Measurements from ENCODE around the gene APC2. TPM values are rescaled to one million over a fixed set of nuclear protein-coding genes. Genes with fewer than 3 reads are reported as not detected.
"Not testable (repeated sequence)": the region's sequence is repeated elsewhere in the genome, so short reads cannot be mapped to it uniquely, and the experiment has no call there.

Gene APC2
- total RNA-seq, 2 experiments from 2014 or later = 0.09 to 0.14 TPM

- Mint-ChIP-seq H3K4me1 (peaks cover 8% of the 10 kb centered on the region), H3K27ac (no peak overlapping the region), H3K4me3 (no peak overlapping the region), H3K9me3 (ENCODE audit: low read depth) (no peaks in the 10 kb centered on the region), H3K27me3 (no peaks in the 10 kb centered on the region), H3K36me3 (ENCODE audit: low read depth) (peaks cover 7% of the 10 kb centered on the region)
- ChIA-PET CTCF (interaction anchor here (1.0 kb wide), 1 partner anchor 15 kb away, joined by 4 read pairs; the partner anchor contains the start of gene REEP6), POLR2A (no interaction called here)
- no peak for ATAC-seq
- DNase-seq = no peak
- intact Hi-C loops (cut with DNase I, micrococcal nuclease) = loop anchor here in 1 of 2 experiments (5.0 kb wide), 1 partner anchor 34 kb away; no protein-coding TSS in a partner anchor
These were observed 26.0 kb downstream of the APC2 start for GRCh38 chr19:1475751-1476437.

- H3K27ac Mint-ChIP-seq; ATAC-seq; CTCF ChIA-PET; POLR2A ChIA-PET; H3K4me1 Mint-ChIP-seq; H3K9me3 Mint-ChIP-seq (ENCODE audit: low read depth); DNase-seq; H3K27me3 Mint-ChIP-seq; H3K36me3 Mint-ChIP-seq (ENCODE audit: low read depth): not testable (repeated sequence)
- peak overlapping the region; percentile 96 for H3K4me3 Mint-ChIP-seq
- intact Hi-C loops (cut with DNase I, micrococcal nuclease) = loop anchor here in 1 of 2 experiments (5.0 kb wide), 1 partner anchor 35 kb away; no protein-coding TSS in a partner anchor
These were observed 27.1 kb downstream of the APC2 start for GRCh38 chr19:1477056-1477455.

DNA sequence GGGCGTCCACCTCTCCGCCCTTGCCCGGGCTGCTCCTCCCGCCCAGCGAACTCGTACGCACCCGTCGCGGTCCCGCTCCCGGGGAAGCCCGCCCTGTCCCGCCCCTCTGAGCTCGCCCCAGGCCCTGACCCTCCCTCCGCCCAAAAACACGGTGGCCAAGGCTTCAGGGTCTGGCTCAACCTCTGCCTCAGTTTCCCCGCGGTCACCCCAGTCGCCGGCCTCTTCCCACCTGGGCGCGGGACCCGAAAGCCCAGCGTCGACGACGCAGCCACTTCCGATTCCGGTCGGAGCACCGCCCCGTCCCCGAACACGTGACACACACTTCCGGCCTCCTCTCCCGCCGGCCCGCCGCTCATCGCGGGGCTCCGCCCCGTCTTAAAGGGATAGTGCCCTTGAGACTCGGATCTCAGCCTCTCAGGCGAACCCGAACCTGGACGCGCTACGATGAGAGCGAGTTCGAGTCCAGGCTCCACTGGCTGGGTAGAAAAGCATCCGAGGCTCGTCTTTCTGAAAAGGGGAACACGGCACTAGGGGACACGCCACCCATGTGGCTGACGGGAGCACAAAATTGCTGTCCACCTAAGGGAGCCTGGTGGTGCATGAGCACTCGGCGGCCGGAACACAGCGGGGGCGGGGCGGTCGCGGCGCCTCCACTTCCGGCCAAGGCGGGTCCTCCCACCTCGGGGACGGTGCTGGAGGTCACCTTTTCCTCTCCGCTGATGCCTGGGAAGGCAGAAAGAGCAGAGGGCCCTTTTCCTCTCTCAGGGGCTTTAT lies 29.2 kb downstream of the APC2 start, which contains the start of gene C19orf25:
Gene C19orf25 (minus strand): TSS at position 282 of the 774 bp plus-strand sequence. CDS start 312 bp downstream, outside the sequence.
- Mint-ChIP-seq H3K9me3 (ENCODE audit: low read depth) (no peaks in the 10 kb centered on the region), H3K36me3 (ENCODE audit: low read depth) (peaks cover 7% of the 10 kb centered on the region), H3K27ac (peak within 1 kb of the TSS; percentile 95), H3K4me3 (peak within 1 kb of the TSS; percentile 96), H3K4me1 (peaks cover 6% of the 10 kb centered on the region), H3K27me3 (no peaks in the 10 kb centered on the region)
- POLR2A ChIA-PET = no interaction called here
- peak; percentile 97 for DNase-seq
- CTCF ChIA-PET = interaction anchor here (0.6 kb wide), 1 partner anchor 823 kb away, joined by 3 read pairs; no protein-coding TSS in a partner anchor
- intact Hi-C loops (cut with DNase I, micrococcal nuclease) = loop anchor here (1.0 to 5.0 kb wide), 12 partner anchors 11 to 173 kb away; partner anchors contain the start of genes PCSK4 (in 2 of the 2), ADAMTSL5 (in 1 of the 2), DAZAP1 (in 1 of the 2) and MBD3 (in 1 of the 2)
- ATAC-seq = peak; percentile 98

- peaks cover 7% of the 10 kb centered on the region for H3K36me3 Mint-ChIP-seq (ENCODE audit: low read depth)
- ATAC-seq (no peak), DNase-seq (no peak)
- H3K27me3 Mint-ChIP-seq = no peaks in the 10 kb centered on the region
- POLR2A ChIA-PET = no interaction called here
- H3K4me3 Mint-ChIP-seq = no peak overlapping the region
- intact Hi-C loops (cut with DNase I, micrococcal nuclease) = no loop called here
- CTCF ChIA-PET = no interaction called here
- no peaks in the 10 kb centered on the region for H3K9me3 Mint-ChIP-seq (ENCODE audit: low read depth)
- no peak overlapping the region for H3K27ac Mint-ChIP-seq
- H3K4me1 Mint-ChIP-seq = peaks cover 6% of the 10 kb centered on the region
These were observed 31.4 kb downstream of the APC2 start for GRCh38 chr19:1481224-1481892.

- H3K9me3 Mint-ChIP-seq (ENCODE audit: low read depth) = no peaks in the 10 kb centered on the region
- H3K27me3 Mint-ChIP-seq = no peaks in the 10 kb centered on the region
- DNase-seq = no peak
- intact Hi-C loops (cut with DNase I, micrococcal nuclease) = no loop called here
- POLR2A ChIA-PET = no interaction called here
- no peak overlapping the region for H3K4me3 Mint-ChIP-seq
- H3K4me1 Mint-ChIP-seq = peaks cover 6% of the 10 kb centered on the region
- H3K27ac Mint-ChIP-seq = no peak overlapping the region
- ATAC-seq = no peak
- CTCF ChIA-PET = no interaction called here
- H3K36me3 Mint-ChIP-seq (ENCODE audit: low read depth) = peaks cover 7% of the 10 kb centered on the region
These were observed 32.0 kb downstream of the APC2 start for GRCh38 chr19:1481893-1482360.

DNA sequence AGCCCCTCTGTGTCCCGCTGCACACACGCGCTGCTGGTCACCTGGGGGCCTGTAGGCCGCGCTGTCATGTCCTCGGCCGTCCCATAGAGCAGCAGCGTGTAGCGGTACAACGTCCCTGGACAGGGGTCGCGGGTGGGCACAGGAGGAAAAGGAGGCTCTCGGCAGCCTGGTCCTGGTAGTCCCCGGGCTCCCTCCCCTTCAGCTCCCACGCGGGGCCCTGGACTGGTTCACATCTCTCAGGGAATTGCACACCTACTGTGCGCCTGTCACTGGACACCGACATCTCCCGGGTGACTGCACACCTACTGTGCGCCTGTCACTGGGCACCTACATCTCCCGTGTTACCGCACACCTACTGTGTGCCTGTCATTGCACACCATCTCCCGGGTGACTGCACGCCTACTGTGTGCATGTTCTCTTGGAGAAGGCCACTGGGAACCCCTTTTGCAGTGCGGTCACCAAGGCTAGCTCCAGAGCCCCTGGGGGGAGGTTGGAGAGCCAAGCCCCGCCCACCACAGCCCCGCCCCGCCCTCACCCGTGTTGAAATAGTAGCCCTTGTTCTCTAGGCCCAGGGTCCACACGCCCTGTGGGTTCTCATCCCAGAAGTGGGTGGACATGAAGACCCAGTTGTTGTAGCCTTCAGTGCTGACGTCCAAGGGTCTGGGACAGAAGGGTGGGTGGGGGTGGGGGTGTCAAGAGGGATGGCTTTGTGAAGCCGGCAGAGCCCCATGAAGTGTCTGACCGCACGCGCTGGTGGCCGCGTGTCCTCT lies 32.6 kb downstream of the APC2 start:
- Mint-ChIP-seq H3K4me3 (no peak overlapping the region), H3K27me3 (no peaks in the 10 kb centered on the region), H3K9me3 (ENCODE audit: low read depth) (no peaks in the 10 kb centered on the region), H3K36me3 (ENCODE audit: low read depth) (peaks cover 2% of the 10 kb centered on the region), H3K27ac (no peak overlapping the region), H3K4me1 (peaks cover 2% of the 10 kb centered on the region)
- ChIA-PET CTCF (no interaction called here), POLR2A (no interaction called here)
- DNase-seq (no peak), ATAC-seq (no peak)
- intact Hi-C loops (cut with DNase I, micrococcal nuclease) = no loop called here

DNA sequence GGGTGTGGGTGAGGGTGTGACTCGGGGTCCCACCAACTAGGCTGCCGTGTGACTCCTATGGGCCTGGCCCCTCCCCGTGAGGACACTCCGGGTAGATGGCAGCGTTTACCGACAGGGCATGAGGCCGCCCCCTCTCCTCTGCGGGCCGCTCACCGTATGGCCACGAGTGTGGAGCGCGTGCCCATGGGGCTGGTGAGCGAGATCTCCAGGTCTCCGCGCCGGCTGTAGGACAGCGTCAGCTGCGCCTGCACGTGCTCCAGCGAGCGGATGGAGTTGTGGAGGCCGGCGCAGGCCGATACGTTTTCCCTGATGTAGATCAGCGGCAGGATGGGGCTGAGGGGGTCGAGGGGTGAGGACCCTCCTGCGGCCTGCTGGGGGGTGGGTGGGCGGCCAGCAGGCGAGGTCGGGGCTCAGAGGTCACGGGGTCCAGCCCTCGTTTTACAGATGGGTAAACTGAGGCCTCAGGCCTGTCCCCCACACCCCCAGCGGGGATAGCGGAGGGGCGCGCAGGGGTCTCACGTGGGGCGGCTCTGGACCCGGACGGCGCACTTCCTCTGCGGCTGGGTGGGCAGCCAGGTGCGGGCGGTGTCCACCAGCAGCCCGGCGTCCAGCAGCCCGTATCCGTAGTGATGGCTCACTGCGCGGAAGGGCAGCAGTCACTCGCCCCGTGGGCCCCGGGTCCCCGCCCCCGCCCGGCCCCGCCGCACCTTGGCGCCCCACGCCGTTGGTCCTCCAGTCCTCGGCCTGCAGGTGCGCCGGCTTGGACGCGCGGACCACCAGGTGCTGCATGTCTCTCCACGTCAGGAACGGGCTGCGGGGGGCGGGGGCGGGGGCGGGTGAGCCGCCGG lies 33.4 kb downstream of the APC2 start:
- H3K4me1 Mint-ChIP-seq = peaks cover 2% of the 10 kb centered on the region
- POLR2A ChIA-PET = no interaction called here
- ATAC-seq (no peak), DNase-seq (no peak)
- intact Hi-C loops (cut with DNase I, micrococcal nuclease) = no loop called here
- H3K27me3 Mint-ChIP-seq = no peaks in the 10 kb centered on the region
- peaks cover 2% of the 10 kb centered on the region for H3K36me3 Mint-ChIP-seq (ENCODE audit: low read depth)
- CTCF ChIA-PET = no interaction called here
- no peak overlapping the region for H3K4me3 Mint-ChIP-seq
- no peak overlapping the region for H3K27ac Mint-ChIP-seq
- no peaks in the 10 kb centered on the region for H3K9me3 Mint-ChIP-seq (ENCODE audit: low read depth)

GRCh38 chr19:1483979-1484428 lies 34.1 kb downstream of the APC2 start:
- intact Hi-C loops (cut with DNase I, micrococcal nuclease) = no loop called here
- H3K36me3 Mint-ChIP-seq (ENCODE audit: low read depth) = peaks cover 1% of the 10 kb centered on the region
- H3K27ac Mint-ChIP-seq = no peak overlapping the region
- H3K4me1 Mint-ChIP-seq = peaks cover under 1% of the 10 kb centered on the region
- no peaks in the 10 kb centered on the region for H3K27me3 Mint-ChIP-seq
- no peaks in the 10 kb centered on the region for H3K9me3 Mint-ChIP-seq (ENCODE audit: low read depth)
- DNase-seq (no peak), ATAC-seq (no peak)
- ChIA-PET POLR2A (no interaction called here), CTCF (no interaction called here)
- no peak overlapping the region for H3K4me3 Mint-ChIP-seq

GRCh38 chr19:1486720-1487575 lies 37.0 kb downstream of the APC2 start:
- DNase-seq (no peak), ATAC-seq (no peak)
- intact Hi-C loops (cut with DNase I, micrococcal nuclease) = no loop called here
- Mint-ChIP-seq H3K27me3 (peaks cover 3% of the 10 kb centered on the region), H3K4me1 (peaks cover 8% of the 10 kb centered on the region), H3K27ac (no peak overlapping the region), H3K9me3 (ENCODE audit: low read depth) (no peaks in the 10 kb centered on the region), H3K4me3 (no peak overlapping the region), H3K36me3 (ENCODE audit: low read depth) (no peaks in the 10 kb centered on the region)
- ChIA-PET CTCF (no interaction called here), POLR2A (no interaction called here)
